Stimulated activated CD8-positive, alpha-beta memory T cell treated with anti-CD3 and anti-CD28 coated beads, Interleukin-4, amount 100 ng/mL, for 1 hour (primary cell): Measurements from ENCODE around the gene LENG9.

Experiments
- DNase-seq, 2 donors: peaks; one replicate each; pipeline ENCODE4 v3.0.0-alpha.2; 2020; ENCODE audit warnings: low read depth in 2 of 2, low spot score in 1 of 2

The LENG9 gene

DNA sequence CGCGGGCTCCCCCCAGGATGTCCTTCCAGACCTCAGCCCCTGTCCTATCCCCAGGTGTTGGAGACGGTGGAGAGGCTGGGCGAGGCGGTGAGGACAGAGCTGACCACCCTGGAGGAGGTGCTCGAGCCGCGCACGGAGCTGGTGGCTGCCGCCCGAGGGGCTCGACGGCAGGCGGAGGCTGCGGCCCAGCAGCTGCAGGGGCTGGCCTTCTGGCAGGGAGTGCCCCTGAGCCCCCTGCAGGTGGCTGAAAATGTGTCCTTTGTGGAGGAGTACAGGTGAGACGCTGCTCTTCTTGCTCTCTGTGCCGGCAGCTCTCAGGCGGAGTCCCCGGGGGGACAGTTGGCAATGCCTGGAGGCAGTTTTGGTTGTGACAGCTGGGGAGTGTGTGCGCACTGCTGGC is 41.4 kb downstream of the LENG9 start:
- no peak for DNase-seq

- no peak for DNase-seq
Observed at GRCh38 chr19:54421521-54421920, 42.1 kb downstream of the LENG9 start.

DNA sequence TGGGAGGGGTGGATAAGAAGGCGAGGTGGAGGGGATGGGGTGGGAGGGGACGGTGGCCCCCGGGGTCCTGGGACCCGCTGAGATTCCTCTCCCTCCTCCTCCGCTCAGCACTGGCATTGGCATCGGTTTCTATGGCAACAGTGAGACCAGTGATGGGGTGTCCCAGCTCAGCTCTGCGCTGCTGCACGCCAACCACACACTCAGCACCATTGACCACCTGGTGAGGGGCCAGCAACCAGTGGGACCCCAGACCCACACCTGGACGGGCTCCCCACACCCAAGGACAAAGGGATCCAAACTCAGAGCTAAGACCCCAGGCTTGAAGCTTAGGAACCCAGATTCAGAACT is 42.4 kb downstream of the LENG9 start:
- no peak for DNase-seq

DNA sequence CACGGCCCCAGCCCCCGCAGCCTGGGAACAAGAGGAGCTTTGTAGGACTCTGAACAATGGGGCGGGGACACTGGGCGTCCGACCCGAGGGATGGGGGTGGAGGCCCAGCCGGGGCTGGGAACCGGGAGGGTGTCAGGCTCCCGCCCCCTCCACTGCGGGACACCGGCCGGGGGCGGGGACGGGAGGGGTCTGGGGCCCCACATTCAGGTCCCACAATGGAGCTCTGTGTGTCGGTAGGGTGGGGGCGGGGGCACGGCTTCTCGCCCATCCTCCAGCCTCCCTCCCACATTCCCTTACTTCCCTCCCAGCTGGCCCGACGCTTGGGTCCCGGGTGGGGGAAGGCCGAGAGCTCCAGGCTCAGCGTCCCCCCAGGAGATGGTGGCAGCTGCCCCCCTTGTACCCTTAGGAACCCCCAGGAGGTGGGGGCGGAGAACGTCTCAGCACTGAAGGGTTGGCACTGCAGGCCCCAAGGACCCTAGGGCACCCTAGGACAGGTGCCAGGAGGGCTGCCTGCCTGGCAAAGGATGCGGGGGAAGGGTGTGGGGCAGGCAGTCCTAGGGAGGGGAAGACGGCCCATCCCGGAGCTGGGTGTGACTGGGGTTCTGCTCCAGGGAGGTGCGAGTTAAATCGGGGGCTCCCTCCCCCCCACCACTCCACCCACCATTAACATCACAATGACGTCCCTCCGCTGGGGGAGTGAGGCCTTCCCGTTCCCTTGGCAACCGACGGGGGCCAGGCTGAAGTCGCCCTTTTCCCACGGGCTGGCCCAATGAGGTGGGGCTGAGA is 43.0 kb downstream of the LENG9 start:
- no peak for DNase-seq

GRCh38 chr19:54420068-54420382 is 43.6 kb downstream of the LENG9 start:
- no peak for DNase-seq

- DNase-seq = no peak
Observed at GRCh38 chr19:54418930-54419800, 44.4 kb downstream of the LENG9 start.

DNA sequence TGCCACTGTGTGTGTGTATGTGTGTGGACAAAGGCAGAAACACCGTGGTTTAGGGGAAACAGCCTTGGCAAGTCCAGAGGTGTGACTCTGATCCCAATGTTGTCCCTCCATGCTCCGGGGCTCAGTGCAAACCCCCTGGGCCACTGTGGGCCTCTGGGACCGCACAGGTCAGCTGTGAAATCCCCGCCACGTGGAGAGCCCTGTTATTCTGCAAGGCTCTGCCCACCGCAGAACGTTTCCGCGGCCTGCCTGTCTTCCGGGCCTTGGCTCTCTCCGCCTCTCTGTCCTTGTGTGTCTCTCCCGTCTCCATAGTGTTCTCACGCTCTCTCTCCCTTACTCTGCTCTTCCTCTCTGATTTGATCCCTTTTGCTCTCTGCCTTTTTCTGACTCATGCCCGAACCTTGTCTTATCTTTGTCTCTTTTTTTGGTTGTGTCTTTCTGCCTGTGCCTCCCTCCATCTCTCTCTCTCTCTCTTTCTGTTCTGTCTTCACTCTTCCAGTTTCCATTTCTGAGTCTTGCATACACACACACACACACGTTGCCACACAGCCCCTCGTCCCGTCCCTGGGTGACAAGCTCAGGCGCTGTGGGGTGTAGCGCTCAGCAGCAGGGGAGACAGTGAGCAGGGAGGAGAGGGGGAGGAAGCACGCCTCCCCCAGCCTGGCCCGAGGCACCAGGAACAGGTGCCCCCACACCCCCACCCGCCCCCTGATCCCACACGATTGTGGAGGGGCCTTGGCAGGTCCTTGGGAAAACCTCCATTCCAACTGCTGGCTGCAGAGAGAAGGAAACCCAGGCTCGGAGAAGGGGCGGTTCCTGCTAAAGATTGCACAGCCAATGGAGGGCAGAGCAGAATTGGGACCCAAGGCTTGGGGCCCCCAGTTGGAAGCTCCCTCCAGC is 45.3 kb downstream of the LENG9 start:
- DNase-seq = no peak

- DNase-seq = no peak
Observed at GRCh38 chr19:54416695-54417491, 46.7 kb downstream of the LENG9 start.

DNA sequence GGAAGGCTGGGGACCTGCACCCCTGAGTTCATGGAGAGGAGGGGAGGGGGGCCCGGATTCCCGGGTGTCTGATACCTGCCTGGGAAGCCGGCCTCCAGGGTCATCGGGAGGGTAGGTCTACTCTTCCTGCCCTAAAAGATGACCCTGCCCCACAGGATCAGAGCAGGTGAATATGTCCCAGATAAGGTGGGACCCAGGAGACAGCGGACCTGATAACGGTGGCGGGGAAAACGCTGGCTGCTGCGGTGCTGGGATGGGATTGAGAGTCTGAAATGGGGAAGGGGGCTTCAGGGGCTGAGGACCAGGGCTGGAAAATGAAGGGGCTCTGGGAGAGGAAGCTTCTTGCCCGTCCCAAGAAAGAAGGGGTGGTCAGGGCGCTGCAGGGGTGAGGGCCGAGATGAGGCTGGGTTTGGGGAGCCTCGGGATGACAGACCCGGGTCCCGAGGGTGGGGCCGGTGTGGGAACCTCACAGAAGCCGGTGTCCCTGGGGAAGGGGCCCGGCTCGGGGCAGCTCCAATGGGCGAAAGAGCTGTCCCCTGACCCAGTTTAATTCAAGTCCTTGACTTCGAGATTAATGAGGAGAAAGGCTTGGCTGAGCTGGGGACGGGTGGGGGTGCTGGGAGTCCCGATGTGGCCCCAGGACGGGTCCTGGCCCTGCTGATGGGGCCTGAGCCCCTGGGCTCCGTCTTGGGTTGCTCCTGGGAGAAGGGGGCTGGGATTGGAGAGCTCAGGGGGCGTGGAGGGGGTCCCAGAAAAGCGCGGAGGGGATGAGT is 47.5 kb downstream of the LENG9 start:
- DNase-seq = no peak

DNA sequence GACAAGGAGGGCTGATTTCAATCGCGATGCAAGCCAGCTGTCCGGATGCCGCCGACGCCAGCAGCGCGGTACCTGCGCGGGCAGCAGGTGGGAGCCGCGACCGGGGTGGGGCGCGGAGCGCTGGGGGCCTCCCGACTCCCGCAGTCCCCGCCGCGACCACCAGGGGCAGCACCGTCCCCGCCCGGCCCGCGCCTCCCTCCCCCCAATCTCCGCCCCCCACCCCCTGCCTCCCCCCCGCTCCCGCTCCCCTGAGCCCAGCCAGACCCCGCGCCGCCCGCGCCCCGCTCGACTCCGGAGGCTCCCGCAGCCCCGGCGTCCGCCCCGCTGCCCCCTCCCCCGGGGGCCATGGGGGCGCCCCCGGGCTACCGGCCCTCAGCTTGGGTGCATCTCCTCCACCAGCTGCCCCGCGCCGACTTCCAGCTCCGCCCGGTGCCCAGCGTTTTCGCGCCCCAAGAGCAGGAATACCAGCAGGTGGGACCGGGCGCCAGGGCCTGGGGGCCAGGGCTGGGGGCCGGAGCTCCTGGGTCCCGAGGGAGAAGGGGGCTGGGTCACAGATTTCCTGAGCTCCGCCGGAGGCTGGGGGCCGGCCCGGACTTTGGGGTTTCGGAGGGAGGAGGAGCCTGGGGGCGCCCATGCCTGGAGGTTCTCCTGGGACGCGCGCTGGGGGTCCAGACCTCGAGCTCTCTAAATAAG is 48.2 kb downstream of the LENG9 start, which contains the start of gene TTYH1:
TSS of gene TTYH1 (plus strand) at position 257 of the 693 bp plus-strand sequence. CDS start at position 346, 89 bp downstream.
- no peak for DNase-seq

- no peak for DNase-seq
Observed at GRCh38 chr19:54414156-54414555, 49.4 kb downstream of the LENG9 start.

DNA sequence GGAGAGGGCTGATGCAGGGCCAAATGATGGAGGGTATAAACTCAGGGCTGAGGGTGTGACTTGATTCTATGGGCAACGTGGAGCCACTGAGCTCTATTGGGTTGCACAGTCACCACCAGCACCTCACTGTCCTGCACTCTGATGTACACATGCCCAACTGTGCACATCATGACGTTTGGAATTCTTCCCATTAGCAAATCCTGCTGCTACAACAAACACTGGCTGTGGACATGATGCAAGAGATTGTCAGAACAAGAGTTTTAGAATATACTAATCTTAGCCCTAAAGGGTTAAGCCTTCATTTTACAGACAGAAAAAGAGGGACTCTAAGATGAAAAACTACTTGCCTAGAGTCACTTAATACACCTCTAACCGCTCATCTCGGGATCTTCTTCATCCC is 50.7 kb downstream of the LENG9 start:
- no peak for DNase-seq
